Left hindlimb (tissue), 1 donor: ENCODE results near the gene FRK.
"Not testable (repeated sequence)": the region's sequence is repeated elsewhere in the genome, so short reads cannot be mapped to it uniquely, and the experiment has no call there.

Experiments
- DNase-seq: peaks from one replicate; pipeline ENCODE4 v3.0.0-alpha.2; 2018

Gene FRK

DNA sequence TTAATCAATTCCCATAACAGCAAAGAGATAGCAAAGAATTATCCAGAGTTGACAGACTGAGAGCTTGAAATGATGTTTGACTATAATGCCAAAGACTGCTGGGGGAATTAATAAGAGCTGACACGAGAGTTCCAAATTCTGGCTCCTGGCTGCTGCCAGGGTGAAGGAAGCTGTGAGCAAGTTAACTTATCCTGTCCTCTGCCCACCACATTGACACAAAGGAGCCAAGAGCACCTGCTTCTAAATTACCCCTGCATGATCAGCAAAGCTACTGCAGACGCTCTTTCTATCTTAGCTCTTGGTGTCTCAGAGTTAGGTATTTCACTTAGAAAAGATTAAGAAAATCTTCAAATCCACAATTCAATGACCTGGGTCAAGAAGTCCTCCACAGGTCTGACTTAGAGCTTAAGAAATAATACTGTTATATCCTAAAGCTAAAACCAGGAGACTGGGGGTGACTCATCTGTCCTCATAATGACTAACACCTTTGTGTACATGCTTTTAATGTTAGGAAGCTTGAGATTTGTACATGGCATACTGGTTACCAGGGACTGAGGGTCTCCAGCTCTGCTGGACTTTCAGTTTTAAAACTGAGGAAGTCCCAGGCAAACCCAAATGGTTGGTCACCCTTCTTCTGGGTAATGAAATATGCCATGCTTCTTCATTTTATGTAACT is 13.2 kb upstream of the FRK start:
- no peak for DNase-seq

DNA sequence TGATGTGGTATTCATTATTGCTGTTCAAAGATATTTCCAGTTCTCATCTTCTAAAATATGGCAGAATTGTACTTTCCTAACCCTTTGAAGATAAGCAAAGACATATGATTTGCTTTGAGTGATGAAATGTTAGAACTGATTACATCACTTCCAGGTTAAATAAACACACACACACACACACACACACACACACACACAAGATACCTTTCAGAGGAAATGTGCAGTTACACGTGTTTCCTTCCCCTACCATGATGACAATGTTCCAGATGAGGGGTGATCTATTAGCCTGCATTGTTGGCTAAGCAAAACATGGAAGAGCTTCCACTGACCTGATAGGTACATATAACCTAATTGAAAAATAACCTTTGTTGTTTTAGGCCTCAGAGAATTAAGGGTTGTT is 11.7 kb upstream of the FRK start:
- DNase-seq: no peak

DNA sequence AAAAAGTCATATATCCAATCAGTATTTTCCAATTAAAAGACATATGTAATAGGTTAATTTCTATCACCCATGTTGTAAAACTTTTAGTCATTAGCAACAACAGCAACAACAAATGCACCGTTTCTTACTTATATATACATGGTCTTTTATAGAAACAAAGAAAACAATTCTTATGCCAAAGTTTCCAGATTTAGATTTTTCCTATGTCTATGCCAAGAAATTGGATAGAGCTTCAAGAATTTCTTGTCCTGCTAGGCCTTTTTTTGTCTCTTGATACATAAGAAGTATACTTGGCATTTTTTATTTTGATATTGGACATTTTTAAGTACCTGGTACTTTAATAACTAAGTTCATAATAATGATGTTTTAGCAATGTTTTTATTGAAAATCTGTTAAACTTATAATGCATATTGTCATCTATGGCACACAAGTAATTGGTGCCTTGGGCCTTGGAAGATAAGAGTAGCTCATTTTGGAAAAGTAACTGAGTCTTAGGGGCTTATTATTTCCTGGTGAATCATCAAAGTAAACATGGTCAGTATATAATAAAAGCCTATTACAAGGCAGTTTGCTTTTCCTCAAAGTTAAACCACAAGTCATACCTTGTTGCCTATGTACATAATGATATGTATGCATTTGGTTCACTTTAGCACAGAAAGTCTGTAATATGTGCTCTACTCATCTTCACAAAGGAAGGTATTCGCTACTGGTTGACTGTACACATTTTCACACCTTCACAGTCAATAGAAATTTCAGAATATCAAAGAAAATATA is 10.1 kb upstream of the FRK start:
- DNase-seq: no peak

DNA sequence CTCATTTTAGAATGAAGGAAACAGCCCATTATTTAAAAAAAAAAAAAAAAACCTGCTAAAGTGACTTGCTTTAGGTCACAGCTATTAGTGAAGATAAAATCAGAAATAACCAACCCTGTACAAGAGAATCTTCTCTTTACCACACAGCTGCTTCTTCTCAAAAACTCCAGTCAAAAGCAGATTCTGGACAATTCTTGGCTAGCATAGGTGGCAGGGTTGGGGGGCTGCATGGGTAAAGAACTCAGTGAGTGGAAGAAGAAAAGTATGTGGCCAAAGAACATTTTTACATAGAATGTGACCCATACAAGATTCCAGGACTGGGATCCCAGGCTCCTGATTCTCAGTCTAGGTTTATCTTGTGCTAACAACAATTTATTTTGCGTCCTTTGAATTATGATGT is 9.4 kb upstream of the FRK start:
- DNase-seq: no peak

DNA sequence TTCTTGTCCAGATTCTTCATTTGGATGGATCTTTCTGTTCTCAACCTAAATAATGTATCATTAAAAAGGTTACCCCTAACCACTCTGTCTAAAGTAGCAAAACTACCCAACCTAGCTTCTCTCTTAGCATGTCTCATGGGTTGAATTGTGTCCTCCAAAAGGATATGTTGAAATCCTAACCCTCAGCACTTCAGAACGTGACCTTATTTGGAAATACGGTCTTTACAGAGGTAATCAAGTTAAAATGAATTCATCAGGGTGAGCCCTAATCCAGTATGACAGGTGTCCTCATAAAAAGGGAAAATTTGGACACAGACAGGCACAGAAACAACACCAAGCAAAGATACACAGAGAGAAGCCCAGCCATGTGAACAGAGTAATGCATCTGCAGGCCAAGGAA is 6.1 kb upstream of the FRK start:
- no peak for DNase-seq

DNA sequence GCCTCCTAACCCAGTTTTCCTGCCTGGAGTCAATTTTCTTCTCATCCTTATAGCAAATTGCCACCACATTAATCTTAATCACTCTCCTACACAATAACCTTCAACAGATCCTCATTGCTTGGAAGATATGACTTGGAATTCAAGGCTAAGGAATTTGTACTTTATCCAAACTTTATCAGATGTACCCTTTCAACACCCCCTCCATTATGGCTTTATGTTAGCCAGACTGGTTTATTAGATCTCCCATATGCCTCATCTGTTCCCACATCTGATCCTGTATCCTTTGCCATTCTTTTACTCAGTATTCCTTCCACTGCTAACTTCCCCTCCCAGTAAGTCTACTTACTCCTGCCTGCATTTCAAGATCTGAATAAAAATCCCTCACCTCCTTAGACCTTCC is 4.0 kb upstream of the FRK start:
- no peak for DNase-seq

DNA sequence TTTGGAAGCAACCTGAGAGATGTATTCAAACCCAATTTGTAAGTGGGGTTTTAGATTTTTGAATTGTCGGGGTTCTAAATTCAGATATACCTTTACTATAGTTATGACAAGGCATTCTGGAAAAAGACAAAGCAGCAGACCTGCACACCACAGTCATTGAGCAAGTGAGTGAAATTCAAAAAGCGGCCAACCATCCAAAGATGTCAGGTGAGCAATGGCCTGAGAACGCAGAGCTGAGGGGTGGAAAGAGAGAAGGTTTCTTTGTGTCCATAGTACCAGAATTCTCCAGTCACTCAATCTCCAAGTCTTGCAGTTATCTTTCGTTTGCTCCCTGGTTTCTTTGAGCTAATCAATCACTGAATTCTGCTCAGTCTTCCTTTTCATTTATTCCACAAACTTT is 1.8 kb upstream of the FRK start:
- DNase-seq: no peak

DNA sequence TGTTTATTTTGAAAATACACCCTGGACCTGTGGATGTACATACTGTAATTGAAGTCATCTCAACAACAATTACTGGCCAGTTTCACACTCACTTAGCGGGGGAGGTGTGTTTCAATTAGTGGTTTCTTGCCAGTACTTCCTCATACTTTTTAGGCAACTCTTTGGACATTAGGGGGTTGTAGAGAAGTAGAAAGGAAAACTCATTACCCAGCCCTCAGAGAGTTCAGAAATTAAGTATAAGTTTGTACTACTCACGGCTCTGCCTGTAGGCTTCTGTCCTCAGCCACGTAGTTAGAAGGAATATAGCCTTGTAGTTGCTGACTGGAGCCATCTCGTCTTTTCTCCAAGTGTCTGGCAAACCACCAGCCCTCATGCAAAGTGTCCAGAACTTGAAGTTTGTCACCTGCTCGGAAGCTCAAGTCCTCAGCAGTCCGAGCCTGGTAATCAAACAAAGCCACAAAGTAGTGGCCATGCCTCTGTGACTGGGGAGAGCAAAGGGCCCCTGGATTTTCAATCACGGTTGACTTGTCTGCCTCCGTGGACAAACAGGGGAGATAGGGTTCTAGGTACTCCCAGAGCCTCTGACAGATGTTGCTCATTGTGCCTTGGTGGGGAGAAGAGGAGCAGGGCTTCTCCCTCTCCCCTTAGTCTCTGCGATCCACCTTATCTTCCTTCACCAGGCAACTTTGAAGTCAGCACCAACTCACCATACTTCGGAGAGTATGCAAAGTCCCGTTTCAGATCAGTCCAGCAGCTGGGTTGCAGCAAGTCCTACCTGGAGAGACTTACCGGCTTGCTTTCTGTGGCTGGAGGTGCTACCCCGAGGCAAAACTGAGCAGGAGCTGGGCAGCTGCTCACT is 749 bp downstream of the FRK start:
- no peak for DNase-seq

DNA sequence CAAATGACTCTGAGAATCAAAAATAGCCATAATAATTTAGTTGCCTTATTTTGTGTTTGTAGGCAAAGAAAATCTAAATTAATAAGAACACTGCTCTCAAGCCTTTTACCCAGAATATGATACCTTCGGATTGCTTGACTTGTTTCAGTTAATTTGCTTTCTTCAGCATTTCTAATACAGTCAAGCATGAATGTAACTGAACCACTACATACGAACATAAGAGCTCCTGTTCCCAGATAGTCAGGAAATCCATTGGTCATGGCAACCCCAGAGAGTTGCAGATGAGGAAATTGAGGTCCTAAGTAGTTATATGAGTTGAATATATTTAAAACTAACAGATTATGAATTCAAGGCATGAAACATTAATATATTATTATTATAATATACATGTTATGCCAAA is 2.9 kb downstream of the FRK start:
- DNase-seq: no peak

DNA sequence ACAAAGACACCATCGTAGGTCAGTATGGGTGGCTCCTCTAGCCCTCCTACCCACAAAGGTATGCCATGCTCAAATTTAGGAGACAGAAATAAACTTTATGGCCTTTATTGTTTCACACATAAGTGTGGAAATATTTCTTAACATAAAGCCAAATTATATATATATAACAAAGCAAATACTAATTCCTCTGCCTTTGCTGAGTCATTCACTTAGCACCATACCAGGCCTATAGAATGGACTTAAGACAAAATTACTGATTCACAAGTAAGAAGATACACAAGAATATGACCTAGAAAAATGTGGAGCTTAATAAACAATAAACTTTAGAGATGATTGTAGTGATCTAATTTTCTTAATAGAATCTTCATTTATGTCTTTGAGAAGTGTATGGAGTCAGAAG is 5.2 kb downstream of the FRK start:
- no peak for DNase-seq

DNA sequence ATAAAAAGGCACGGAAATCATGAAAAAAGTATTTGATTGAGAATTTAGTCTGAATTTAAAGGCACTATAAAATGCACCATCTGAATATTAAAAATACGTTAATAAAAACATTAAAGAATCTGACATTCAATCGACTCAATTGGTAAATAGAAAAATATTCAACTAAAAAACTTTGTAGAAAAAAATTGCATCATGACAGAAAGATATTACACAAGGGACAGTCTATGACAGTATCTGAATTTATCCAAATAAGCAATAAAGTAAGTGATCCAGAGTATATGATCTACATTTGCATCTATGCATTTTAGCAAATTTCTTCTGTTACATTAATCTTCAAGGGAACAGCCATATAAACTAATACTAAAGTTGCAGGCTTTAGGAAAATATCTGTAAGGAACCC is 9.4 kb downstream of the FRK start:
- DNase-seq: no peak

DNA sequence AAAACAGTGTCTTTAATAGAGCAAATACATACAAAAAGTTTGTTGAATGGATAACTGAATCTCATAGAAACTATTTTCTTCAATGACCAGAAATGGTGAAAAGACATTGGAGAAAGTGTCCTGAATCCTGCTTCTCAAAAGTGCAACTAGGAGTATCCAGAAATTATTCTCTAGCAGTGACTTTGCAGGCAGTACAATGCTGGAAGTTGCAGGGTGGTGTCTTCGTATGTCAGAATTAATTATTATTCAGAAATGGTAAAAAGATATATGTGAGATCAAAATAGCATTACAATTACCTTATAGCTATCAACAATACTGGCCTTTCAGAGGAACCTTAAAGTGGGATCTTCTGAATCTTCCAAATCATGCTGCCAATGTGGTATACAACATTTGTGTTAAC is 10.0 kb downstream of the FRK start:
- DNase-seq: no peak

DNA sequence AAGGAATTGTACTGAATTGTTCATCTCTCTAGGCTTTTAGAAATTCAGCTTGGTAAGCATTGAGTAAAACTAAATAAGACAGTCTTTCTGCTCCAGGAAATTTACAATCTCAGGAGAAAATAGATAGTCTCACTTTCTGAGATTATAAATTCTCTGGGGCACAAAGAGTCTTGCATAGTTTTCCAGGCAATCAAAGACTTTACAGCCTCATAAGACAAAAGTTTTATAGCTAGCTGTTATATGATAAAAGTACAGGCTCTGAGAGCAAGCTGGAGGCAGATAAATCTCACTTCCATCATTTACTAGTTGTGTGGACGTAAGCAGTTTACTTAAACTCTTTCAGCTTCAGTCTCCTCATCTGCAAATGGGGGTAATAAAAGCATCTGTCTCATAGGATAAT is 11.4 kb downstream of the FRK start:
- no peak for DNase-seq

DNA sequence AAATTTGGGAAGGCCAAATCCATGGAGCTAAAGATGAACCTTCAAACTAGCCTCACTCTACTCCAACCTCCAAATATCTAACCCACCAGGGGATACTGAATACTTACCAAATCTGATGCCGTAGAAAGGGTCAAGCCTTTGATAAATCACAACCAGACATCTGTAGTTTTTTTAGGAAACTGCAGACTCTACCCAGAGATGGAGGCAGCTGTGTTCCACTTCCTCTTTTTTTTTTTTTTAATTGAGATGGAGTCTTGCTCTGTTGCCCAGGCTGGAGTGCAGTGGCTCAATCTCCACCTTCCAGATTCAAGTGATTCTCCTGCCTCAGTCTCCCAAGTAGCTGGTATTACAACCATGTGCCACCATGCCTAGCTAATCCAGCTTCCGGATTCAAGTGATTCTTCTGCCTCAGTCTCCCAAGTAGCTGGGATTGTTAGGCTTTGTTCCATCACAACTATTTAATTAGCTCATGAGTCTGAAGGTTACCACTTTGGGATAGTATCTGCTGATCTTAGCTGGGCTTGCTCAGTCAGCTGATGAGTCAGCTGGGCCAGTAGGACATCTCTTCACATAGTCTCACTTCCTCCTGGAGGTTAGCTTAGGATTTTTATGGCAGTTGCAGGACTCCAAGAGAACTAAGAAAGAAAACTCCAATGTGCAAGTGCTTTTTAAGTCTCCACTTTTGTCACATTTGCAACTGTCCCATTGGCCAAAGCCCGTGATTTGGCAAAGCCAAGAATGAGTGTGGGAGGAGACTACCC is 13.3 kb downstream of the FRK start:
- no peak for DNase-seq

DNA sequence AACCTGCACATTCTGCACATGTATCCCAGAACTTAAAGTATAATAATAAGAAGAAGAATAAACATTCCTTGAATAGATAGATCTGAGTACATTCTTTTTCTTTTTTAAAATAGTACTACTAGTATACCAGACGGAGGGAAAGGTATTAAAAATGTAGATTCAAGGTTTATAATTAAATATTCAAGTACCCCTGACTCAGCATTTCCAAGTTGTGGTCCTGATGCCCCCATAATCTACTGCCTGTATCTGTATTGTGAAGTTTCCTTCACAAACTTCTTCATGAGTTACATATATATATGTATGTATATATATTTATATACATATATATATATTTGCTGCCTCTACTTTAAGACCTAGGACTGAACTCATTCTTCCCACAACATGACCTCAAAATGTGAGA is 14.0 kb downstream of the FRK start:
- no peak for DNase-seq

DNA sequence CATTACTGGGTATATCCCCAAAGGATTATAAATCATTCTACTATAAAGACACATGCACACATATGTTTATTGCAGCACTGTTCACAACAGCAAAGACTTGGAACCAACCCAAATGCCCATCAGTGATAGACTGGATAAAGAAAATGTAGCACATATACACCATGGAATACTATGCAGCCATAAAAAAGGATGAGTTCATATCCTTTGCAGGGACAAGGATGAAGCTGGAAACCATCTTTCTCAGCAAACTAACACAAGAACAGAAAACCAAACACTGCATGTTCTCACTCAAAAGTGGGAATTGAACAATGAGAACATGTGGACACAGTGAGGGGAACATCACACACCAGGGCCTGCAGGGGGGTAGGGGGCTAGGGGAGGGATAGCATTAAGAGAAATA is 14.4 kb downstream of the FRK start:
- not testable (repeated sequence) for DNase-seq

DNA sequence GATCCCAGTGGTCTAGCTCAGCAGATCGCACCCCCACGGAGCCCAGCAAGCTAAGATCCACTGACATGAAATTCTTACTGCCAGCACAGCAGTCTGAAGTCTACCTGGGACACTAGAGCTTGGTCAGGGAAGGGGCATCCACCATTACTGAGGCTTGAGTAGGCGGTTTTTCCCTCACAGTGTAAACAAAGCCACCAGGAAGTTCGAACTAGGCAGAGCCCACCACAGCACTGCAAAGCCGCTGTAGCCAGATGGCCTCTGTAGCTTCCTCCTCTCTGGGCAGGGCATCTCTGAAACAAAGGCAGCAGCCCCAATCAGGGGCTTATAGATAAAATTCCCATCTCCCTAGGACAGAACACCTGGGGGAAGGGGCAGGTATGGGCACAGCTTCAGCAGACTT is 18.8 kb downstream of the FRK start:
- DNase-seq: no peak

DNA sequence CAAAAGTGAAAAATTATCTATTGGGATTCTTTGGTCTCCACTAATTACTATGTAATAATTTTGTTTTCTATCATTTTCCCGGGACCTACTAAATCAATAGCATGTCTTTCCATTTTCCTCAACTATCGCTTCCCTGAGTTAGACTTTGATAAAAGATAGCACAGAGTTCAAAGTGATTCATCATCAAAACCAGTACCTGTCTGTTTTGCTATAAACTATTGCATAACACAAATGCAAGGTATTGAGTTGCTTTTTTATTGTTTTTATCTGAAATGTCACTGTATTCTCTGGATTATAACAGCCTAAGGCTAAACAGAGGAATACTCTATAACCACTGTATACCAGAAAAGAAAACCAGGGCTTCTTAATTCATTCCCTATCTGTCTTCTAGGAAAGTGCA is 19.7 kb downstream of the FRK start:
- DNase-seq: no peak

DNA sequence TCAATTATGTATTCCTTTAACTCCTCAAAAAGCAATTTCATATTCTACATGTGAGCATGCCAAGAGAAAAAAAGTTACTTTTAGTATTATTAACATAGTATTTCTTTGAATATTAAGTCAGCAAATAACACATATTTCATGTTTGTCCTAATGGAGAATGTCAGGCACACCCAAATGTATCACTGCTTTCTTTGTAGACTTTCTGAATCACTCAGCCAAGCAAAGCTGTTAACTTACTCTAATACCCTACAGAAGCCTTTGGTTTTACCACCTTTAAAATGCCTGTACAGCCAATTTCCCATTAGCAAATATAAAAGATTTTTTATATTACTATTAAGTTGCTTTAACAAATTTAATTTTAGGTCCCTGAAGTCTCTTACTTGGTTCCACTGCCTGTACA is 23.8 kb downstream of the FRK start:
- DNase-seq: no peak

DNA sequence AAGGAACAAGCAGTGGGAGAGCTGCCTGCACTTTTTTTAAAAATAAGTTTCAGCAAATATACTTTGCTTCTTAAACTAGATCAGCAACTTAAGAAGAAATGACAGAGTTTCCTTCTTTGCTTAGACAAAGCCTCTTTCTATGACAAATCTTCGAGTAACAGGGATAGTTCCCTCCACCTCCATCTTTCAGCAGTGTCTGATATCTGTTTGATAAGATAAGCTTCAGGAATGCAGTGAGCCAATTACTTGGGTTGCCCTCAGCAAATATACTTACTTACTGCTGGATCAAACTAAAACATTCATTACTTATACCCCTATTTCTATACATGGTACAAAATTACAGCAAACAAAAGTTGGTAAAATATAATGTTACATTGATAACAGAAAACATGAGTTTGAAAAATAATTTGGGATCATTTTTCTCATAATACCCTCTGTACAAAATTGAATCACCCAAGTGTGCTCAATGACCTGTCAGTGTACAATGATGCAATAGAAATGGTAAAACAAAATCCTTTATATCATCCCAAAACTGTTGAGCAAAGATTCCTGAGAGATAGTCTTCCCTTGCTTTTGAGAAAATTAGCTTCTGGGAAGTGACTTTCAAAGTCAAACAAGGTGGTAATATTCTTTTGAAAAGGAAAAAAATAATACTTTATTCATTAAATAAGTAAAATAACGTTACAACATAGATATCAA is 24.5 kb downstream of the FRK start:
- DNase-seq: no peak

DNA sequence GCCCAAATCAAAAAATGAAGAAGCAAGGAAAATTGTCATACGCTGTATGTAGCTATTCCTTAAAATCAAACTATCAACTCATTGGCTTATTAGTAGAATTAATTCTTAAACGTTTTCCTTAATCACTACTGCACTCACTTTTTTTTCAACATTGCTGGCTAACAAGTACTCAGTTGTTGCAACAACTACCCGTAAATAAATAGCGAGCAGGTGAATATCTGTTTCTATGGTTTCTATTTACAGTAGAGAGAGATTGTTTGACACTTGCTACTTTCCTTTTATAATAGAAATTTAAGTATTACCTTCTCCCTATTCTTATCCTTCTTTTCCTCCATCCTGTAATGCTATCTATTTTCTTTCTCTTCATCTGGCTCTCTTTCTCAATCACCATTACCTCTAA is 25.1 kb downstream of the FRK start:
- DNase-seq: no peak

DNA sequence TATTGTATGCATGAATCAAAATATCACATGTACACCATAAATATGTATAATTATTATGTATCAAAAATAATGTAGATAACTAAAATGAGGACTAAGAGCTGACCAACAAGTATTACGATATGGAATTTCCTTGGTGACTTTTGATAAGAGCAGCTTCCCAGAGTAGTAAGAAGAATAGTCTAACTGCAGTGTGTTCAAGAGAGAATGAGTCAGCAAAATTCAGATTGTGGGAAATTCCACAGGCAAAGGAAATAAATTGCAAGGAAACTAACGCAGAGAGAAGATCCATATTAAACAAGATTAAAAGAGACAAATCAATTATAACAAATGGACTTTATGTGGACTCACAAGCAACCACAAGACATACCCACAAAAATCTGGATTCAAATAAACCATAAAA is 26.4 kb downstream of the FRK start:
- no peak for DNase-seq
